Activated CD4-positive, CD25-positive, alpha-beta regulatory T cell treated with anti-CD3 and anti-CD28 coated beads, Interleukin-2, amount 50 U/mL, for 72 hours (primary cell): ENCODE results near the gene PRPF19.

Experiments
- DNase-seq: peaks from one replicate; pipeline ENCODE4 v3.0.0; 2021

PRPF19 gene

GRCh38 chr11:60871378-60872061 is 34.9 kb downstream of the PRPF19 start:
- DNase-seq: no peak

GRCh38 chr11:60870733-60871377 is 35.5 kb downstream of the PRPF19 start:
- DNase-seq: no peak

GRCh38 chr11:60870276-60870675 is 36.1 kb downstream of the PRPF19 start:
- no peak for DNase-seq

- no peak for DNase-seq
Measured at GRCh38 chr11:60869451-60869825, 36.9 kb downstream of the PRPF19 start.

- DNase-seq: no peak
Measured at GRCh38 chr11:60868682-60869450, 37.5 kb downstream of the PRPF19 start.

- no peak for DNase-seq
Measured at GRCh38 chr11:60867871-60868681, 38.3 kb downstream of the PRPF19 start.

- DNase-seq: no peak
Measured at GRCh38 chr11:60866911-60867870, 39.2 kb downstream of the PRPF19 start, which contains the start of gene ZP1. Gene ZP1 (plus strand): TSS chr11:60867542. CDS start chr11:60867562, 20 bp downstream.

- peak; percentile 8 for DNase-seq
Measured at GRCh38 chr11:60864856-60865513, 41.4 kb downstream of the PRPF19 start.

GRCh38 chr11:60863550-60864521 is 42.5 kb downstream of the PRPF19 start:
- DNase-seq: no peak

GRCh38 chr11:60862171-60862570 is 44.2 kb downstream of the PRPF19 start:
- DNase-seq: no peak

GRCh38 chr11:60860943-60861342 is 45.4 kb downstream of the PRPF19 start:
- DNase-seq: no peak

- DNase-seq: no peak
Measured at GRCh38 chr11:60859616-60860250, 46.7 kb downstream of the PRPF19 start.

- no peak for DNase-seq
Measured at GRCh38 chr11:60858731-60859464, 47.5 kb downstream of the PRPF19 start.

GRCh38 chr11:60858236-60858635 is 48.1 kb downstream of the PRPF19 start:
- no peak for DNase-seq

GRCh38 chr11:60857378-60858232 is 48.8 kb downstream of the PRPF19 start:
- DNase-seq: no peak

- DNase-seq: no peak
Measured at GRCh38 chr11:60855726-60856633, 50.4 kb downstream of the PRPF19 start, which contains the start of gene PTGDR2. Gene PTGDR2 (minus strand): TSS chr11:60855950. CDS start chr11:60853722, 2,228 bp downstream.
